ENCODE measurements around the gene IL15RA. TPM values are rescaled to one million over a fixed set of nuclear protein-coding genes. Genes with fewer than 3 reads are reported as not detected.

Gene IL15RA
- total RNA-seq, 1 experiment from 2014 or later, result 4.4 TPM

- Histone ChIP-seq H3K79me2 (ENCODE audit: low read length) (no peaks in the 10 kb centered on the region), H3K4me2 (ENCODE audit: low read length) (no peak overlapping the region), H3K27me3 (ENCODE audit: low read length) (no peaks in the 10 kb centered on the region), H3K27ac (ENCODE audit: low read length) (no peak overlapping the region), H3K9me2 (replicated peaks; ENCODE audit: low read length) (no peaks in the 10 kb centered on the region), H3K4me1 (ENCODE audit: insufficient read depth, low read length) (peaks cover 27% of the 10 kb centered on the region), H4K20me1 (ENCODE audit: low read length) (no peaks in the 10 kb centered on the region), H3F3A (ENCODE audit: low read length, unreplicated experiment) (no peaks in the 10 kb centered on the region), H3K9ac (ENCODE audit: low read length) (no peak overlapping the region), H2AFZ (ENCODE audit: low read length) (no peak overlapping the region), H3K9me3 (ENCODE audit: low read length) (no peaks in the 10 kb centered on the region), H3K36me3 (ENCODE audit: low read depth, low read length) (no peaks in the 10 kb centered on the region), H3K4me3 (ENCODE audit: low read length) (no peak overlapping the region)
- no peak for ATAC-seq
- BruUV-seq (replicated peaks), result no TSS peak
- POLR2A ChIA-PET (ENCODE audit: unreplicated experiment), result no interaction called here
- intact Hi-C loops (cut with micrococcal nuclease), result no loop called here
- DNase-seq, result no peak
- CTCF ChIA-PET, result no interaction called here
- TF ChIP-seq CTCF (conservative IDR thresholded peaks at IDR 0.05; ENCODE audit: low read depth, low read length), result no peak
- no peak for TF ChIP-seq EZH2 (IDR thresholded peaks at IDR 0.05; ENCODE audit: low read length, unreplicated experiment)
- no peak for TF ChIP-seq EZH2phosphoT487 (IDR thresholded peaks at IDR 0.05; ENCODE audit: borderline replicate concordance, low read length)
These were observed 35.3 kb downstream of the IL15RA start for GRCh38 chr10:5942001-5942400.

- BruUV-seq (replicated peaks), result no TSS peak
- intact Hi-C loops (cut with micrococcal nuclease), result no loop called here
- no peaks in the 10 kb centered on the region for H3K79me2 ChIP-seq (ENCODE audit: low read length)
- H3K27ac ChIP-seq (ENCODE audit: low read length), result no peak overlapping the region
- H3K4me3 ChIP-seq (ENCODE audit: low read length), result no peak overlapping the region
- no peaks in the 10 kb centered on the region for H3F3A ChIP-seq (ENCODE audit: low read length, unreplicated experiment)
- no peaks in the 10 kb centered on the region for H3K36me3 ChIP-seq (ENCODE audit: low read depth, low read length)
- no peak for DNase-seq
- ChIA-PET POLR2A (ENCODE audit: unreplicated experiment) (no interaction called here), CTCF (no interaction called here)
- no peak overlapping the region for H2AFZ ChIP-seq (ENCODE audit: low read length)
- ATAC-seq, result no peak
- no peaks in the 10 kb centered on the region for H3K9me3 ChIP-seq (ENCODE audit: low read length)
- TF ChIP-seq CTCF (conservative IDR thresholded peaks at IDR 0.05; ENCODE audit: low read depth, low read length) (no peak), EZH2phosphoT487 (IDR thresholded peaks at IDR 0.05; ENCODE audit: borderline replicate concordance, low read length) (no peak), EZH2 (IDR thresholded peaks at IDR 0.05; ENCODE audit: low read length, unreplicated experiment) (no peak)
- no peaks in the 10 kb centered on the region for H4K20me1 ChIP-seq (ENCODE audit: low read length)
- H3K4me2 ChIP-seq (ENCODE audit: low read length), result no peak overlapping the region
- no peaks in the 10 kb centered on the region for H3K9me2 ChIP-seq (replicated peaks; ENCODE audit: low read length)
- peaks cover 27% of the 10 kb centered on the region for H3K4me1 ChIP-seq (ENCODE audit: insufficient read depth, low read length)
- no peaks in the 10 kb centered on the region for H3K27me3 ChIP-seq (ENCODE audit: low read length)
- no peak overlapping the region for H3K9ac ChIP-seq (ENCODE audit: low read length)
These were observed 35.8 kb downstream of the IL15RA start for GRCh38 chr10:5941579-5941978.

- no peak overlapping the region for H2AFZ ChIP-seq (ENCODE audit: low read length)
- no peak for DNase-seq
- ChIA-PET POLR2A (ENCODE audit: unreplicated experiment) (no interaction called here), CTCF (no interaction called here)
- H3K36me3 ChIP-seq (ENCODE audit: low read depth, low read length), result no peaks in the 10 kb centered on the region
- intact Hi-C loops (cut with micrococcal nuclease), result no loop called here
- H3K27me3 ChIP-seq (ENCODE audit: low read length), result no peaks in the 10 kb centered on the region
- H3K9ac ChIP-seq (ENCODE audit: low read length), result no peak overlapping the region
- no peaks in the 10 kb centered on the region for H4K20me1 ChIP-seq (ENCODE audit: low read length)
- no TSS peak for BruUV-seq (replicated peaks)
- H3K9me3 ChIP-seq (ENCODE audit: low read length), result no peaks in the 10 kb centered on the region
- H3K4me1 ChIP-seq (ENCODE audit: insufficient read depth, low read length), result peaks cover 20% of the 10 kb centered on the region
- no peak overlapping the region for H3K27ac ChIP-seq (ENCODE audit: low read length)
- no peak for ATAC-seq
- H3K79me2 ChIP-seq (ENCODE audit: low read length), result no peaks in the 10 kb centered on the region
- H3K4me3 ChIP-seq (ENCODE audit: low read length), result no peak overlapping the region
- TF ChIP-seq EZH2 (IDR thresholded peaks at IDR 0.05; ENCODE audit: low read length, unreplicated experiment) (no peak), CTCF (conservative IDR thresholded peaks at IDR 0.05; ENCODE audit: low read depth, low read length) (no peak), EZH2phosphoT487 (IDR thresholded peaks at IDR 0.05; ENCODE audit: borderline replicate concordance, low read length) (no peak)
- no peak overlapping the region for H3K4me2 ChIP-seq (ENCODE audit: low read length)
- no peaks in the 10 kb centered on the region for H3K9me2 ChIP-seq (replicated peaks; ENCODE audit: low read length)
- no peaks in the 10 kb centered on the region for H3F3A ChIP-seq (ENCODE audit: low read length, unreplicated experiment)
These were observed 36.5 kb downstream of the IL15RA start for GRCh38 chr10:5940807-5941218.

All from PC-3 (cell line).